Measurements from ENCODE around the gene UGT1A1. TPM values are rescaled to one million over a fixed set of nuclear protein-coding genes. Genes with fewer than 3 reads are reported as not detected.
"Not testable (repeated sequence)": the region's sequence is repeated elsewhere in the genome, so short reads cannot be mapped to it uniquely, and the experiment has no call there.

UGT1A1 gene
- total RNA-seq (2014; rRNA removed; shearing (Covaris generic)) = not detected in 2 replicates

- DNase-seq (ENCODE audit: low spot score) = no peak
These were observed at the start of gene UGT1A1 for GRCh38 chr2:233760043-233760442. Gene UGT1A1 (plus strand): TSS chr2:233760270. CDS start chr2:233760288, 18 bp downstream.

GRCh38 chr2:233711312-233712008 is 48.6 kb upstream of the UGT1A1 start:
- DNase-seq (ENCODE audit: low spot score) = peak; percentile 84

GRCh38 chr2:233712611-233713261 is 47.3 kb upstream of the UGT1A1 start, which contains the start of gene UGT1A5:
Gene UGT1A5 (plus strand): TSS chr2:233712907. CDS start chr2:233712992, 85 bp downstream.
- no peak for DNase-seq (ENCODE audit: low spot score)

GRCh38 chr2:233713262-233713615 is 46.8 kb upstream of the UGT1A1 start:
- no peak for DNase-seq (ENCODE audit: low spot score)

DNA sequence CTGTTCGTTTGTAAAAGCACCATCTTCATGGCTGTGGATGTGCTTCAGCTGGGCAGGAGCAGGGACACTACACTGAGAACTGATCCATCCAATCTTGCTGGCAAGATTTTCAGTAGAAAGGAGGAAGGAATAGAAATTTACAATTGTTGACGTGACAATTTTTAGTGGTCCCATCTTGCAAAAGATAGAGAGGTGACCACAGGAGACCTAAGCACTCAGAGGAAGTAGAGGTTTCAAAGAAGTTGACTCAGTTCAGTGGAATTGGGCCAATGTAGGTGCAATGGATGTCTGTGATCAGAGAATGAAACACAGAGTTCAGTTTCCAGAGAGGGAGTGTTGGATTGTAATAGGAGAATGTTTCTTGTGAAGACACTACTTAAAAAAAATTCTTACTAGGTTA is 45.9 kb upstream of the UGT1A1 start:
- no peak for DNase-seq (ENCODE audit: low spot score)

DNA sequence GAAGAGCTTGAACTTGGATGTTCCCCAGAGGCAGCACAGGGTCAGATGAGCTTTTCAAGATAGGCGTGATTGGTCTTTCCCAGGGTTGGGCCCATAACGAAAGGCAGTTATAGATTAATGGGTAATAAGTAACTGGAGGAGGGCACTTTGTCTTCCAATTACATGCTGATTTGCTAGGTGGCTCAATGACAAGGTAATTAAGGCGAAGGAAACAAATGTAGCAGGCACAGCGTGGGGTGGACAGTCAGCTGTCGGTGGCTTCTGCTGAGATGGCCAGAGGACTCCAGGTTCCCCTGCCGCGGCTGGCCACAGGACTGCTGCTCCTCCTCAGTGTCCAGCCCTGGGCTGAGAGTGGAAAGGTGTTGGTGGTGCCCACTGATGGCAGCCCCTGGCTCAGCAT is 41.5 kb upstream of the UGT1A1 start, which contains the start of gene UGT1A4:
Gene UGT1A4 (plus strand): TSS at position 185 of the 400 bp plus-strand sequence. CDS start 85 bp downstream, at position 270.
- no peak for DNase-seq (ENCODE audit: low spot score)

DNA sequence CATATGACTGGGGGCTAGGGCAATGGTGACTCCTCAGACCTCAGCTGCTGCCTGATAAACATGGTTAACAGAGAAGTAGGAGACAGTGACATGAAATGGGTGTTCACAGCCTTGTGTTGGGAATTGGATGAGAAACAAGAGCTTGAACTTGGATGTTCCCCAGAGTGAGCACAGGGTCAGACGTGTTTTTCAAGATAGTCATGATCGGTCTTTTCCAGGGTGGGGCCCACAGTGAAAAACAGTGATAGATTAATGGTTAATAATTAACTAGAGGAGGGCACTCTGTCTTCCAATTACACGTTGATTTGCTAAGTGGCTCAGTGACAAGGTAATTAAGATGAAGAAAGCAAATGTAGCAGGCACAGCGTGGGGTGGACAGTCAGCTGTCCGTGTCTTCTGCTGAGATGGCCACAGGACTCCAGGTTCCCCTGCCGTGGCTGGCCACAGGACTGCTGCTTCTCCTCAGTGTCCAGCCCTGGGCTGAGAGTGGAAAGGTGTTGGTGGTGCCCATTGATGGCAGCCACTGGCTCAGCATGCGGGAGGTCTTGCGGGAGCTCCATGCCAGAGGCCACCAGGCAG is 31.3 kb upstream of the UGT1A1 start, which contains the start of gene UGT1A3:
Gene UGT1A3 (plus strand): TSS at position 320 of the 579 bp plus-strand sequence. CDS start 85 bp downstream, at position 405.
- DNase-seq (ENCODE audit: low spot score) = no peak

DNA sequence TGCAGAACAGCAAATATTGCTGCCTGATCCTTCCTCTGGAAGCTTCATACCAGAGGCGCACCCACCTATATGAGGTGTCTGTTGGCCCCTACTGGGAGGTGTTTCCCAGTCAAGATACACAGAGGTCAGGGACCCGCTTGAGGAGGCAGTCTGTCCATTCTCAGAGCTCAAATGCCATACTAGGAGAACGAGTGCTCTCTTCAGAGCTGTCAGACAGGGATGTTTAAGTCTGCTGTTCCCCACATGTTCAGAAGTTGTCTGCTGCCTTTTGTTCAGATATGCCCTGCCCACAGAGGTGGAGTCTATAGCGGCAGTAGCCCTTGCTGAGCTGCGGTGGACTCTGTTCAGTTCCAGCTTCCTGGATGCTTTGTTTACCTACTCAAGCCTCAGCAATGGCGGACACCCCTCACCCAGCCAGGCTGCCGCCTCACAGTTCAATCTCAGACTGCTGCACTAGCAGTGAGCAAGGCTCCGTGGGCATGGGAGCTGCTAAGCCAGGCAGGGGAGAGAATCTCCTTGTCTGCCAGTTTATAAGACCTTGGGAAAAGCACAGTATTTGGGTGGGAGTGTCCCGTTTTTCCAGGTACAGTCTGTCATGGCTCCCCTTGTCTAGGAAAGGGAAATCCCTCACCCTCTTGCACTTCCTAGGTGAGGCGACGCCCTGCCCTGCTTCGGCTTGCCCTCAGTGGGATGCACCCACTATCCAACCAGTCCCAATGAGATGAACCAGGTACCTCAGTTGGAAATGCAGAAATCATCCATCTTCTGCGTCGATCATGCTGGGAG is 23.0 kb upstream of the UGT1A1 start:
- not testable (repeated sequence) for DNase-seq (ENCODE audit: low spot score)

DNA sequence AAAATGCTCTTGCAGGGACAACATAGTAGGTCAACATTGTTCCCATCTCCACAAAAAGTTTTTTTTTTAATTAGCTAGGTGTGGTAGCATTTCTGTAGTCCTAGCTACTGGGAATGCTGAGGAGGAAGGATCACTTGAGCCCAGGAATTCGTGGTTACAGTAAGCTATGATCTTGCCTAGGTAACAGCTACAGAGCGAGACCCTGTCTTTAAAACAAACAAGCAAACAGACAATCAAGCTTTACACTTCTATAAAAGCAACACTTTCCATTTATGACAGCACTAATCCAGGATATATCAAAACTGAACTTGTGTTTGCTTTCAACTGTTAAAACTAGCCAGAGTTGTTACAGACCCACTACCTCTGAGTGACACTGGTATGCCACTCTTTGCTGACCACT is 19.2 kb upstream of the UGT1A1 start:
- no peak for DNase-seq (ENCODE audit: low spot score)

DNA sequence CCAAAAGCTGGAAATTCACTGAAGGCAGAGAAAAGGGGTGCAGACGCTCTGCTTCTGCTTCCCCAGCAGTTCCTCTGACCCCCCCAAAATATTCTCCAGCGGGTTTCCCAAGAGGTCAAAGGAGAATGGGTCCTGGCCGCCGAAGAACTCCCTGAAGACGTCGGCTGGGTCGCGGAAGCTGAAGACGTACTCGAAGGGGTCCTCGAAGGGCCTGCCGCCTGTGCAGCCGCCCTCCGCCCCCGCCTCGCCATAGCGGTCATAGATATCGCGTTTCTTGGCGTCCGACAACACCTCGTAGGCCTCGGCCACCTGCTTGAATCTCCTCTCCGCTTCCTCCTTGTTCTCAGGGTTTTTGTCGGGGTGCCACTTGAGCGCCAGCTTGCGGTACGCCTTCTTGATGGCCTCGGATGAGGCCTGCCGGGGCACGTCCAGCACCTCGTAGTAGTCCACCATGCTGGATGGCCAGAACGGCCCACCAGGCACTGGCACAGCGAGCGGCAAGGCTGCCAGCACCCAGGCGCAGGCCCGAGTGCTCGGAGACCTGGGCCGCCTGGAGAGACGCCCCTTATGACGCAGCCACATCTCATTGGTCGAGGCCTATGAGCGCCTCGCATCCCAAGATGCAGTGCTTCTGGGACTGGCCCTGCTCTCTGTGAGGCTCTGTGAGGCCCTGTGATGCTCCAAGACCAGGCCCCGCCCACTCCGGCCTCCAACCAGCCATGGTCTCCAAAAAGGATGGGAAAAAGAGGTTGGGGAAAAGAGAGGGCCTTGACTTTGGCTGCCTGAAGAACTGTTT is 16.4 kb upstream of the UGT1A1 start:
- DNase-seq (ENCODE audit: low spot score) = no peak

GRCh38 chr2:233745073-233745755 is 14.9 kb upstream of the UGT1A1 start:
- no peak for DNase-seq (ENCODE audit: low spot score)

GRCh38 chr2:233745838-233746237 is 14.2 kb upstream of the UGT1A1 start:
- DNase-seq (ENCODE audit: low spot score) = not testable (repeated sequence)

GRCh38 chr2:233746475-233747282 is 13.4 kb upstream of the UGT1A1 start:
- peak; percentile 46 for DNase-seq (ENCODE audit: low spot score)

DNA sequence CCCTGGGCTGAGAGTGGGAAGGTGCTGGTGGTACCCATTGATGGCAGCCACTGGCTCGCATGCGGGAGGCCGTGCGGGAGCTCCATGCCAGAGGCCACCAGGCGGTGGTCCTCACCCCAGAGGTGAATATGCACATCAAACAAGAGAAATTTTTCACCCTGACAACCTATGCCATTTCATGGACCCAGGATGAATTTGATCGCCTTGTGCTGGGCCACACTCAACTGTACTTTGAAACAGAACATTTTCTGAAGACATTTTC is 12.9 kb upstream of the UGT1A1 start:
- DNase-seq (ENCODE audit: low spot score) = no peak

- not testable (repeated sequence) for DNase-seq (ENCODE audit: low spot score)
These were observed 9.4 kb upstream of the UGT1A1 start for GRCh38 chr2:233750689-233751088.

- not testable (repeated sequence) for DNase-seq (ENCODE audit: low spot score)
These were observed 8.7 kb upstream of the UGT1A1 start for GRCh38 chr2:233751212-233752009.

- DNase-seq (ENCODE audit: low spot score) = no peak
These were observed 5.0 kb upstream of the UGT1A1 start for GRCh38 chr2:233754872-233755611.

DNA sequence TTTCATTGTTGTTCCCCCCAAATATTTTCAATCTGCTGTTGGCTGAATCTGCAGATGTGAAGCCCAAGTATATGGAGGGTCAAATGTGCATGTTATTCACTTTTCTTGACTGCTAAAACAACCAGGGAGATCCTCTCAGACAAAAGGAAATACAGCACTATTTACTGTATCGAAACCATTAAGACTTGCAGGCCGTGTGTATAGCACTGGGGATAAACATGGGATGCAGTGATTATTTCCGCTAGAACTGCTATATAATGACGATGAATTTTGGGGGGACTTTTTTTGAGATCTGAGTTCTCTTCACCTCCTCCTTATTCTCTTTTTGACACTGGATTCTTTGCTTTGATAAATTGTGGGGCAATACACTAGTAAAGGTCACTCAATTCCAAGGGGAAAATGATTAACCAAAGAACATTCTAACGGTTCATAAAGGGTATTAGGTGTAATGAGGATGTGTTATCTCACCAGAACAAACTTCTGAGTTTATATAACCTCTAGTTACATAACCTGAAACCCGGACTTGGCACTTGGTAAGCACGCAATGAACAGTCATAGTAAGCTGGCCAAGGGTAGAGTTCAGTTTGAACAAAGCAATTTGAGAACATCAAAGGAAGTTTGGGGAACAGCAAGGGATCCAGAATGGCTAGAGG is 3.5 kb upstream of the UGT1A1 start:
- no peak for DNase-seq (ENCODE audit: low spot score)
